Activated T-cell treated with anti-CD3 and anti-CD28 coated beads, Interleukin-2, amount 50 U/mL, for 4 hours (primary cell): ENCODE results near the gene TECPR1. TPM values are rescaled to one million over a fixed set of nuclear protein-coding genes. Genes with fewer than 3 reads are reported as not detected.

Source experiments
- ATAC-seq, 2 donors: fragments of 200-7000 bp; cut with Tn5 transposase; one replicate each; pipeline ENCODE4 v1.10.0; 2021
- DNase-seq: peaks from one replicate; pipeline ENCODE4 v3.0.0-alpha.2; 2020
- H3K27me3 Mint-ChIP-seq: one replicate; pipeline ENCODE4 v1.8.0; 2021; ENCODE audit warnings: low read depth, mixed read lengths
- H3K36me3 Mint-ChIP-seq: one replicate; pipeline ENCODE4 v1.8.0; 2022; ENCODE audit warnings: mixed read lengths; ENCODE audit not compliant: insufficient read depth
- H3K4me1 Mint-ChIP-seq: one replicate; pipeline ENCODE4 v1.8.0; 2021; ENCODE audit warnings: low read depth, mixed read lengths
- H3K4me3 Mint-ChIP-seq: one replicate; pipeline ENCODE4 v1.8.0; 2021; ENCODE audit warnings: mild to moderate bottlenecking, moderate library complexity, mixed read lengths
- H3K9me3 Mint-ChIP-seq: one replicate; pipeline ENCODE4 v1.8.0; 2021; ENCODE audit warnings: mixed read lengths
- total RNA-seq, 3 donors: library from RNA; stranded (reverse); gene quantifications; one replicate each; pipeline ENCODE4 v1.2.1, GENCODE V29; 2021

The TECPR1 gene
- total RNA-seq, 3 donors from 2014 or later, result 35.1 to 42.8 (median 36.1) TPM

DNA sequence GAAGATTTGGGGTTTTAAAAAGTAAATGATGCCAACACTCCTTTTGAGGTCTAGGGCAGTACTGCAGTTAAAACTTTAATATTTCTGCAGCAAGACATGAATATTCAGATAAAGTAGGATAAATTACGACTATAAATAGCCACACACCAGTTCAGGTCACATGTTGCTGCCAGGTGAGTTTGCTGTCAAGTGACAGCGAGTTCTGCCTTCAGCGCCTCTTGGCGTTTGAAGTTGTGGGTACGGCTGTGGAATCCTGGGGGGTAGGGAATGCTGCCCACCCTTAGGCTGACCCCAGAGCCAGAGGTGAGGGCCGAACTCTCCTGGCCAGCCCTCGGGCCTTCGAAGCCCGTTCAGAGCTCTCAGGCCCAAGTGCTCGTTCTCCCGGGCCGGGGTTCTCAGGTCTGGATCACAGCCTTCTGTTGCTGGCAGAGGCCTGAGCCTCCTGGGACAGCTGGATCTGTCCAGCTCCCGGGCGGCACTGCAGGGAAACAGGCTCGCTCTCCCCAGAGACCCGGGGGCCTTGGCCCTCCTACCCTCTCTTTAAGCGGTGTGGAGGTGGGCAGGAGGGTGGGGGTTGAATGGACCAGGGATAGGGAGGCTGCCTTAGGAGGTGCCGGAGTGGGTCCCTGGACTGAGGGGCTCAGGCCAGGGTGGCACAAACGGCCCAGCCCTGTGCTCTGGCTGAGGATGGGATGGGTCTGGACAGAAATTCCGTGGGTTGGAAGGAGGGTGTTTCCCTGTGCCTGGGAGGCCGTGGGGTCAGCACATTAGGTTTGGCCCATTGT lies 34.9 kb upstream of the TECPR1 start:
- H3K4me1 Mint-ChIP-seq, result peaks cover 35% of the 10 kb centered on the region
- H3K27me3 Mint-ChIP-seq, result no peaks in the 10 kb centered on the region
- peaks cover 6% of the 10 kb centered on the region for H3K36me3 Mint-ChIP-seq
- no peaks in the 10 kb centered on the region for H3K9me3 Mint-ChIP-seq
- no peak overlapping the region for H3K4me3 Mint-ChIP-seq
- no peak for DNase-seq
- ATAC-seq, result no peak

DNA sequence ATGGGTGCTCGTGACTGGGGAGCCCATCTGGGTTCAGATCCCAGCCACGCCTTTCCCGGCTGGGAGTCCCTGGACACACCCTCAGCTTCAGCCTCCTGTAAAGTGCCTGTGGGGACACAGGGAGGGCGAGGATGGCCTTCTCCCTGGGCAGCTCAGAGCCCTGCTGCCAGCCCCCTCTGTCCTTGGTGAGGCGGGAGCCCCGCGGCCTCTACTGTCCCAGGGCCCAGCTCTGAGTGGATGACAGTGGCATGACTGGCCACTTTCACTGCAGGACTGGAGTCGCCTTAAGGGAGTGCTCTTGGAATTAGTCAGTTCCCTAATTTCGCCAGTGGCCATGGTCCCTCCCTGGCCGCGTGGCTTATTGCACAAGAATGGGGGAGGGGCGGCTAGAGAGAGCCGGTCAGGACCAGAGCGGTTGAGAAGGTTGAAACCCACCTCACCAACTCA lies 34.1 kb upstream of the TECPR1 start:
- H3K36me3 Mint-ChIP-seq, result peaks cover 6% of the 10 kb centered on the region
- ATAC-seq (no peak), DNase-seq (no peak)
- no peaks in the 10 kb centered on the region for H3K9me3 Mint-ChIP-seq
- no peak overlapping the region for H3K4me3 Mint-ChIP-seq
- peaks cover 35% of the 10 kb centered on the region for H3K4me1 Mint-ChIP-seq
- H3K27me3 Mint-ChIP-seq, result no peaks in the 10 kb centered on the region

DNA sequence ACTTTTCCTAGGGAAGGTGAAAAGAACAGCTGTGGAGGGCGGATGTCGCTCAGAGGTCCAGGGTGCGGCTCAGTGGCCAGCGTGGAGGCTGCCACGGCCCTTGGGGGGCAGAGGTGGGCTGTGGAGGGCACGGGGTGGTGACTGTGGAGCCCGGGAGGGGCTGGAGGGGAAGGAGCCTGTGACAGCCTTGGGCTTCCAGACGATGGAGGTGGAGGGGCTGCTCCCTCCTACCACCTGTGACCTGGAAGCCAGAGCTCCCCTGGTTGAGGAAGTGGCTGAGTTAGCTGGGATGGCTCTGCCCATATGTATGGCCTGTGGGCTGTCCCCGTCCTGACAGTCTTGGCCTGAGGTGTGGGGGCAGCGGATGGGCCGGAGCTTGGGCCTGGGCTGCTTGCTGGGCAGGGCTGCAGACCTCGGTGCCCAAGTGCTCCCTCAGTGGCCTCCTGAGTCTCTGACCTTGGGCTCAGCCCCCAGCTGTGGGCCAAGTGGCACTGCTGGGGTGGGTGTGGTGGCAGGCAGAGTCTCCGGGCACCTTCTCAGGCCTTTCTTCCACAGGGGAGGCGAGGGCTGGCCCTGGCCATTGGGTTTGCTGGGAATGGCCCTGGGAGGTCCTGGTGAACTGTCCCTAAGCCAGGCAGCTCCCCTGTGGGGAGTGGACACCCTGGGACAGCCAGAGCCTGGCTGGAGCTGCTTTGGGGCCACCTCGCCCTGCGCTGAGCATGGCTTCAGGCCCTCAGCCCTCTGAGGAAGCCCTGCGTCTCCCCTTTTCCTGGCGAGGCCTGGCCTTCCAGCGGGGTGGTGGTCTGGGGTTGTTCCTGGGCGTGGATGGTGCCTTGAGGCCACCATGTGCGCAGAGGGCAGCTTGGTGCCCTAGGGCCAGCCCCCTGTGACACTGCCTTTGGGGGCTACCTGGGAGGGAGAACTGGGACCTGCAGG lies 33.4 kb upstream of the TECPR1 start:
- no peaks in the 10 kb centered on the region for H3K9me3 Mint-ChIP-seq
- H3K36me3 Mint-ChIP-seq, result peaks cover 6% of the 10 kb centered on the region
- ATAC-seq (no peak), DNase-seq (no peak)
- H3K4me1 Mint-ChIP-seq, result peaks cover 38% of the 10 kb centered on the region
- H3K4me3 Mint-ChIP-seq, result peak overlapping the region; percentile 11
- H3K27me3 Mint-ChIP-seq, result no peaks in the 10 kb centered on the region

DNA sequence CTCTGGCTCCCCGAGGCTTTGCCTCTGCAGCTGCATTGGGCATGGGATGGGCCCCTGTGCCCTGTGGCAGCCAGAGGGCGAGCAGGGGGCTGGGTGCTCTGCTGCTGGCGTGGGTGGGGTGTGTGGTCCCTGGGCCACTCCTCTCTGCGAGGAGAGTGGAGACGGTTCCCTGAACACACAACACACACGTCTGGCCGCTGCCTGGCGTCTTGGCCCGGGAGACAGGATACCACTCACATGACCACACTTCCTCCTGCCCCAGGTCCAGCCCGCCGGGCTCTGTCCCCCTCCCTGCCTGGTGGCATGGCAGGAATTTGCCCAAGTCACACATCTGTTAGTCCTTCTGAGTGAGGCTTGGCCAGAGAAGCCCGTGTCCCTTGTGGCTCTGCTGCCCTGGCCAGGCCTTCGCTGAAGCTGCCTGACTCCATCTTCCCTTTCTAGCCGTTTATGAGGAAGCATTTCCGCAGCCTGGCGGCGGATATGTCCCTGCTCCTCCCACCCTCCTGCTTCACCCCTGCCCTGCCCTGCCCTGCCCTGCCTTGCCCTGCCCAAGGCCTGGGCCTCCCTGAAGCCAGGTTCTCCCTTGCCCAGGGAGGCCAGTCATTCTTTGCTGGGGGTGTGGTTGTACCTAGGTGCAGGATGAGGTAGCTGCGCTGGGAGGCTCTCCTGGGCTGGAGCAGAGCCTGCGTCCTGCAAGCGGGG lies 32.5 kb upstream of the TECPR1 start:
- ATAC-seq (no peak), DNase-seq (no peak)
- Mint-ChIP-seq H3K9me3 (no peaks in the 10 kb centered on the region), H3K4me3 (peak overlapping the region; percentile 42), H3K4me1 (peaks cover 38% of the 10 kb centered on the region), H3K27me3 (no peaks in the 10 kb centered on the region), H3K36me3 (peaks cover 6% of the 10 kb centered on the region)

DNA sequence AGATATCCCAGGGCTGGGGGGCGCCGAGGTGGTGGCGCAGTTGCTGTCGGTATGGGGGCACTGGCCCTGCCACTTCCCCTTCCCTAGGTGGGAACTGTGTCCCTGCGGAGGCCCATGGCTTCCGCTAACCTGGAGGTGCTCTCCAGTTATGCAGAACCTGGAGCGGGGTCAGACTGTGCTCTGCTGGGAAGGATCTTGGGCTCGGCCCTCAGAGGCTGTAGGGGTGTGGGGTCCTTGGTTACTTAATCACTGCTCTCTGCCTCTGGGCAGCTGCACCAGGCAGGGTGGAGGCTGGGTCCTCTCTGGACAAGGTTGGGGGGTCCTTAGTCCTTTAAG lies 31.8 kb upstream of the TECPR1 start:
- Mint-ChIP-seq H3K4me1 (peaks cover 38% of the 10 kb centered on the region), H3K9me3 (no peaks in the 10 kb centered on the region), H3K4me3 (peak overlapping the region; percentile 42), H3K36me3 (peaks cover 6% of the 10 kb centered on the region), H3K27me3 (no peaks in the 10 kb centered on the region)
- DNase-seq (no peak), ATAC-seq (no peak)

DNA sequence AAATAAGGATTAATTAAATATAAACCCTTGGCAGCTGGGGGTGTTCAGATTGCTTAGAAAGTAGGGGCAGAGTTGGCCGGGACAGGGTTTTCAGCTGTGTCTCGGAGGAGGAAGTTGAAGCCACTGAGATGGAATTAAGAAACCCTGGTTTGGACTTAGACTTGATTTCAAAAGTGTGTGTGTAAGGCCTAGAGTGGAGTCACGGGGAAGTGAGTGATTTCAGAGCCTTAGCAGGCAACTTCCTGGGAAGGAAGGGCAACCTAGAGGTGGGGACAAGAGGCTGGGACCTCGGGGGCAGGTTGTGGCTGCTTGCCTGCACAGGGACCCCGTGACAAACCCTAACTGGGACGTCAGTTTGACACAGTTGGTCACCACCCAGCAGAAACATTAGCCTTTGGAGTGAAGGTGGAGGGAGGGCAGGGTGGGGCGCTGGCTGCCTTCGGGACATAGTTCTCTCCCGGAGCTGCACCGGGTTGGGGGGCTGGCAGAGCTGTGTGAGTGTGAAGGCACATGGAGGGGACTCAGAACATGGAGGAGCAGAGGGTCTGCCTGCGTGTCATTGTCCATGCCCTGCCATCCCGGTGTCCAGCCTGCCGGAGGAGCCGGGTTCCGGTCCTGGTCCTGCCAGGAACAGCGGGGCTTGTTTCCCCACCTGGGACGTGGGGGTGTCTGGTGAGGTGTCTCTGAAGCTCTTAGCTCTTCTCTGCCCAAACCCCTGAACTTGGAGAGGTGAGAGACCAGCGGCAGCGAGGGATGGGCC lies 31.3 kb upstream of the TECPR1 start:
- Mint-ChIP-seq H3K4me3 (peak overlapping the region; percentile 87), H3K9me3 (no peaks in the 10 kb centered on the region), H3K27me3 (no peaks in the 10 kb centered on the region), H3K36me3 (peaks cover 6% of the 10 kb centered on the region), H3K4me1 (peaks cover 36% of the 10 kb centered on the region)
- DNase-seq (no peak), ATAC-seq (no peak)

DNA sequence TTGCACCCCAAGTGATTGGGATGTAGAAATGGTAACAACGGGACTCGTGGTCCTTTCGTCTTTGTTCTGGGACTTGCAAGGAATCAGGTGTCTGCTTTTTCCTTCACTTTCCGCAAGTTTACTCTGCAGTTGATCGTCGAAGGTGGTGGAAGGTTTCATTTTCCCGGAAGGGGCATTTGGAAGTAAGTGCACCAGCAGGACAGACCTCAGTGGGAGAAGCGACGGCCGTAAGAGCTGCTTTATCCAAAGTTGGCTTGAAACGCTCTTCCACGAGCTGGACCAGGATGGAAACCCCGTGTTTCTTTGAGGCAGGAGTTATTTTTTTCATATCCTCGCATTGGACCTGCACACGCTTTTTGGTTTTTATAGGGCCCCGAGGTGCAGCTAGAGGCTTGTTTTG lies 30.7 kb upstream of the TECPR1 start:
- peak overlapping the region; percentile 87 for H3K4me3 Mint-ChIP-seq
- H3K9me3 Mint-ChIP-seq, result no peaks in the 10 kb centered on the region
- peaks cover 35% of the 10 kb centered on the region for H3K4me1 Mint-ChIP-seq
- ATAC-seq, result no peak
- H3K36me3 Mint-ChIP-seq, result peaks cover 6% of the 10 kb centered on the region
- H3K27me3 Mint-ChIP-seq, result no peaks in the 10 kb centered on the region
- DNase-seq, result no peak

DNA sequence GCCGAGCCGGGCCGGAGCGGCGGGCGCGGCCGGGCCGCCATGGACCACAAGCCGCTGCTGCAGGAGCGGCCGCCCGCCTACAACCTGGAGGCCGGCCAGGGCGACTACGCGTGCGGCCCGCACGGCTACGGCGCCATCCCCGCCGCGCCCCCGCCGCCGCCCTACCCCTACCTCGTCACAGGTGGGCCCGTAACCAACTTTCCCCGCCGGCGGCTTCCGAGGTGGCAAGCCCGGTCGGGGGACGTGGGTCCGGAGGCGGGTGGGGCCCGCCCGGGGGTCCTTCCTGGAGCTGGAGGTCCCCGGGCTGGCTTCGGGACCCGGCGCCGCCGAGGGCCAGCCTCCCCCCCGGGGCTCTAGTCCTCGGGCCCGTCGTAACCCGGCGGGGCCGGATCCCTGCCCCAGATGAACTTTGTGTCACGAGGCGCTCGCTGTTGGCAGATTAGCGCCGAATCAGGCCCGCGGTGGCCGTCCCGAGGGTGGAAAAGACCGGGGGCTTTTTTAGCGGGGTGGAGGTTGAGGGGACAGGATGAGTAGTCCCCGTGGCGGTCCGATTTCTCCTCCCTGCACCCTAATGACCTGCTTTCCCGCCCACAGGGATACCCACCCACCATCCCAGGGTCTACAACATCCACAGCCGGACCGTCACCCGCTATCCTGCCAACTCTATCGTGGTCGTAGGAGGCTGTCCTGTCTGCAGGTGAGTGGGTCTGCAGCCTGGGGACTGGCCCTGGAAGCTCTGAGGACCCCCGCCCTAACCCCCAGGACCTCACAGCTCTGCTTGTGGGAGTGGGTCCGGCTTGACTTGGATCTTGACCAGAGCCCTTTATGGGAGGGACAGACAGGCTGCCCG lies 29.9 kb upstream of the TECPR1 start:
- Mint-ChIP-seq H3K4me1 (peaks cover 35% of the 10 kb centered on the region), H3K36me3 (peaks cover 6% of the 10 kb centered on the region), H3K27me3 (no peaks in the 10 kb centered on the region), H3K9me3 (no peaks in the 10 kb centered on the region), H3K4me3 (peak overlapping the region; percentile 87)
- DNase-seq, result peak; percentile 36
- peak; percentile 50 to 58 for ATAC-seq

DNA sequence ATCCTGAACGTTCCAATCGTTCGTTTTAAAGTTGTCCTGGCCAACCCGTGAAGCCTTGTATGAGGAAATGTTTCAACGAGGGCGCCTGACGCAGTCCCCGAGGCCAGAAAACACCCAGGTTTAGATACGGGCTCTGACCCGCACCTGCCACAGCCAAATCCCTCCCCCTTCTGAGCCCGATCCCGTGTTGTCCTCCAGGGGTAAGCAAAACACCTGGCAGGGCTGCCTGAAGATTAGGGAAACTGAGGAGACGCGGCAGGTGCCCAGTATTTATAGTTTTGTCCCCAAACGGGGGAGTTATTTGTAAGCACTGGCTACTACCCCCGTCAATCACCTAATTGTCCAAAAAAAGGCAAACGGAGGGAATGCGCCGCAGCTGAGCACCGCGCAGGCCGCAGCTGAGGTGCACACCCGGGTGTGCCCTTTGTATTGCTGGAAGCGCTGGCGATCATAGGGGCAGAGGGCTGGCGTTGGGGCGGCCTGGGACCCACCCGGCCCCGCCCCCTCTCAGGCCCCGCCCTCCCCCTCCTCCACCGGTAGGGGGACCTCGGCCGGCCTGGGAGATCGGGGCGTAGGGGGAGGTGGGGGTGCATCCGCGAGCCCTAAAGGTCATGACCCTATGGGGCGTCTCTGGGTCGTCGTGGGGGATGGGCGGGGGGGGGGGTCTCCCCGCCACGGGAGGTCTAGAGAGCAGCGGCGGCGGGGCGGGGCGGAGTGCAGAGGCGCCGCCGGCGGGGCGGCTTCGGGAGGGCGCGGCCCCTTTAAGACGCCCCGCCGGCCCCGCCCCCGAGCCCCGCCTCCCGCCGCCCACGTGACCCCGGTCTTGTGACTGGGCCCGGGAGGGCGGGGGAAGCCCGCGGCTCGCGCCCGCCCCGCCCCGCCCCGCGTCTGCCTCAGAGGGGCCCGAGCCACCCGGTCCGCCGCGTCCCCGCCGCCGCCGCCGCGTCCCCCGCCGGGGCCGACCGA lies 29.0 kb upstream of the TECPR1 start, which contains the start of gene BRI3:
TSS of gene BRI3 (plus strand) at position 896 of the 966 bp plus-strand sequence. CDS start 110 bp downstream, outside the sequence.
- Mint-ChIP-seq H3K9me3 (no peaks in the 10 kb centered on the region), H3K4me1 (peaks cover 30% of the 10 kb centered on the region), H3K36me3 (peaks cover 6% of the 10 kb centered on the region), H3K27me3 (no peaks in the 10 kb centered on the region), H3K4me3 (peak within 1 kb of the TSS; percentile 87)
- peak; percentile 84 to 86 for ATAC-seq
- peak; percentile 93 for DNase-seq

DNA sequence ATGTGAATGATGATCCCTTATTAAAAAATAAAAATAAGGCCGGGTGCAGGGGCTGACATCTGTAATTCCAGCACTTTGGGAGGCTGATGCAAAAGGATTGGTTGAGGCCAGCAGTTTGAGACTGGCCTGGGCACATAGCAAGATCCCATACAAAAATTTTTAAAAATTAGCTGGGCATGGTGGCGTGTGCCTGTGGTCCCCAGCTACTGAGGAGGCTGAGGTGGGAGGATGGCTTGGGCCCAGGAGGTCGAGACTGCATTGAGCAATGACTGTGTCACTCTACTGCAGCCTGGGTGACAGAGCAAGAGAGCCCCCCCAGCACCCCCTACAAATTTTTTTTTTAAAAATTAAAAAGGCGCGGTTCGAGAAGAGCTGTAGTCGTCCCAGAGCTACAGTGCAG lies 28.3 kb upstream of the TECPR1 start:
- peaks cover 6% of the 10 kb centered on the region for H3K36me3 Mint-ChIP-seq
- H3K4me1 Mint-ChIP-seq, result peaks cover 30% of the 10 kb centered on the region
- DNase-seq (no peak), ATAC-seq (no peak)
- H3K27me3 Mint-ChIP-seq, result no peaks in the 10 kb centered on the region
- peak overlapping the region; percentile 81 for H3K4me3 Mint-ChIP-seq
- H3K9me3 Mint-ChIP-seq, result no peaks in the 10 kb centered on the region

DNA sequence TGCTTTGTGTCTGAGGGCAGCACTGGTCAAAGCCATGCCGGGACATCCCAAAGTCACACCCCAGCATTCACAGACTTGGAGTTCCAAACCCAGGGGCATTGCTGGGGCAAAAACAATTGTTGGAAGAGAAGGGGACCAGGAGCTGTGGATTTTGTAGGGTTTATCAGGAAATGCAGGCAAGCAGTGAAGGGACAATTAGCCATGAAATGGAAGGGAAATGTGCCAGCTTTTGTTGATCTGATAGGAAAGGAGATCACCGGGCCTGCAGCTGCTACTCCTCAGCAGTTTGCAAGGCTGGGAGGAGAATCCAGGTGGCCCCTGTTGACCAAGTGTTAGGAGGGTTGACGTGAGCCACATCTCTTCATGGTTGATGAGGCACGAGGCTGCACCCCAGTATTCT lies 26.9 kb upstream of the TECPR1 start:
- Mint-ChIP-seq H3K9me3 (no peaks in the 10 kb centered on the region), H3K36me3 (peaks cover 3% of the 10 kb centered on the region), H3K4me3 (no peak overlapping the region), H3K4me1 (peaks cover 17% of the 10 kb centered on the region), H3K27me3 (no peaks in the 10 kb centered on the region)
- ATAC-seq, result no peak
- DNase-seq, result no peak

DNA sequence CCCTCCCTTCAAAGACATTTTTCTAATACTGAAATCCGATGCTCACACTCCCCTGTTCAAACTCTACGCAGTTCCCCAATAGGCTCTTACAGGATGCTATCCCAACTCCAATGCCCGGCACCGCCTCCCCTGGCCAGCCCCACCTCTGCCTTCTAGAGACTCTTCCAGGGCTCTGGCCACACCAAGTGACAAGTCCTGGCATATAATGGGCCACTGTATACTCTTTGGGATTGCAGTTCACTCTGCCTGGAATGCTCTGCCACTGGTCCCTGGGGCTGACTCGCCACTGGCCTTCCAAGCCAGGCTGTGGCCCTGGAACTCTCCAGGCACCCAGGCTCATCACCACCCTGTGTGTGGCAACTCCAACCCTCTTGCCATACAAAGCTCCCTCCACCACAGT lies 26.4 kb upstream of the TECPR1 start:
- Mint-ChIP-seq H3K4me3 (no peak overlapping the region), H3K27me3 (no peaks in the 10 kb centered on the region), H3K36me3 (peaks cover 3% of the 10 kb centered on the region), H3K9me3 (no peaks in the 10 kb centered on the region), H3K4me1 (peaks cover 14% of the 10 kb centered on the region)
- ATAC-seq, result no peak
- no peak for DNase-seq
